Left lung (tissue), 10 donors: ENCODE data around the gene SEPTIN12. TPM values are rescaled to one million over a fixed set of nuclear protein-coding genes. Genes with fewer than 3 reads are reported as not detected.

ENCODE experiments used
- ATAC-seq: fragments of 200-7000 bp; cut with Tn5 transposase; one replicate; pipeline ENCODE4 v1.9.1; 2020; ENCODE audit warnings: moderate library complexity
- DNase-seq, 4 donors: peaks; one replicate each; pipeline ENCODE4 v3.0.0-alpha.2; 2013 to 2020
- H3K27ac ChIP-seq, 2 donors: fragments of 200-600 bp; sonication (generic) in 1 of 2; one replicate each; pipeline versions ENCODE4 v1.5.0 to v1.8.0; 2020 to 2021
- H3K27me3 ChIP-seq, 2 donors: fragments of 200-600 bp; sonication (generic) in 1 of 2; one replicate each; pipeline versions ENCODE4 v1.5.0 to v1.8.0; 2020 to 2021
- H3K36me3 ChIP-seq, 2 donors: fragments of 200-600 bp; sonication (generic) in 1 of 2; one replicate each; pipeline versions ENCODE4 v1.5.0 to v1.8.0; 2020 to 2021
- H3K4me1 ChIP-seq, 2 donors: fragments of 200-600 bp; one replicate each; pipeline ENCODE4 v1.8.0; 2021
- H3K4me3 ChIP-seq, 2 donors: fragments of 200-600 bp; sonication (generic) in 1 of 2; one replicate each; pipeline versions ENCODE4 v1.5.0 to v1.8.0; 2020 to 2021; ENCODE audit warnings: mild to moderate bottlenecking in 1 of 2
- H3K9me3 ChIP-seq, 2 donors: fragments of 200-600 bp; sonication (generic) in 1 of 2; one replicate each; pipeline versions ENCODE4 v1.5.0 to v1.8.0; 2020 to 2021
- CTCF ChIP-seq, 2 donors: fragments of 200-600 bp; sonication (generic) in 1 of 2; IDR thresholded peaks; one replicate each; pipeline versions ENCODE4 v1.5.0 to v1.8.0; 2021; ENCODE audit warnings: antibody characterized with exemption in 2 of 2
- intact Hi-C, 2 donors: fragments of 100-400 bp; cut with DNase I; formaldehyde crosslinking; loops; one replicate each; pipeline versions ENCODE4 v1.11.2 to v1.14.2; 2022
- polyA plus RNA-seq, 6 donors: library from polyadenylated mRNA; unstranded; fragments of 120-200 nt; gene quantifications; one replicate each; pipeline ENCODE4 v1.2.1, GENCODE V29; 2013; ENCODE audit not compliant: insufficient read length in 6 of 6
- total RNA-seq, 2 donors: library from RNA; stranded (reverse); fragmentation: NEBNext Ultra II Directional; extraction: Animal tissue kit (Norgen Biotek cat#: 25700); gene quantifications; one replicate each; pipeline ENCODE4 v1.2.1, GENCODE V29; 2021
- donor health status: DM: no; HTN: yes; CAD: no.
- donor health status: DM: no; HTN: no; CAD: no.

Gene SEPTIN12
- total and polyA plus RNA-seq, 8 donors, result 0.28 to 14.6 (median 0.65) TPM; not detected in 5

GRCh38 chr16:4790871-4791270 lies 2.7 kb upstream of the SEPTIN12 start:
- intact Hi-C loops, result no loop called here
- H3K4me3 ChIP-seq, result no peak overlapping the region
- H3K36me3 ChIP-seq, result peaks cover 0 to 5% of the 10 kb centered on the region in 2 donors
- no peaks in the 10 kb centered on the region for H3K27me3 ChIP-seq
- no peak for TF ChIP-seq CTCF (IDR thresholded peaks at IDR 0.05)
- H3K27ac ChIP-seq, result no peak overlapping the region
- H3K4me1 ChIP-seq, result no peaks in the 10 kb centered on the region
- H3K9me3 ChIP-seq, result no peaks in the 10 kb centered on the region
- ATAC-seq, result no peak
- no peak for DNase-seq

- peak in 1 of 4 donors; percentile 10 for DNase-seq
- Histone ChIP-seq H3K27me3 (no peaks in the 10 kb centered on the region), H3K27ac (no peak overlapping the region), H3K4me3 (no peak overlapping the region), H3K36me3 (no peaks in the 10 kb centered on the region), H3K9me3 (no peaks in the 10 kb centered on the region), H3K4me1 (no peaks in the 10 kb centered on the region)
- no peak for TF ChIP-seq CTCF (IDR thresholded peaks at IDR 0.05)
- intact Hi-C loops, result no loop called here
- no peak for ATAC-seq
These were observed 2.1 kb upstream of the SEPTIN12 start for GRCh38 chr16:4790261-4790660.

- DNase-seq, result peak in 1 of 4 donors; percentile 9
- Histone ChIP-seq H3K27me3 (no peaks in the 10 kb centered on the region), H3K36me3 (no peaks in the 10 kb centered on the region), H3K27ac (no peak overlapping the region), H3K9me3 (no peaks in the 10 kb centered on the region), H3K4me1 (no peaks in the 10 kb centered on the region), H3K4me3 (no peak overlapping the region)
- TF ChIP-seq CTCF (IDR thresholded peaks at IDR 0.05), result no peak
- ATAC-seq, result no peak
- intact Hi-C loops, result no loop called here
These were observed 765 bp upstream of the SEPTIN12 start for GRCh38 chr16:4788910-4789309.

- H3K36me3 ChIP-seq, result no peaks in the 10 kb centered on the region
- no peak overlapping the region for H3K27ac ChIP-seq
- no peaks in the 10 kb centered on the region for H3K27me3 ChIP-seq
- peak; percentile 62 for ATAC-seq
- DNase-seq, result peak in 1 of 4 donors; percentile 64
- intact Hi-C loops, result no loop called here
- H3K4me1 ChIP-seq, result no peaks in the 10 kb centered on the region
- no peak for TF ChIP-seq CTCF (IDR thresholded peaks at IDR 0.05)
- H3K9me3 ChIP-seq, result no peaks in the 10 kb centered on the region
- H3K4me3 ChIP-seq, result no peak overlapping the region
These were observed 344 bp upstream of the SEPTIN12 start for GRCh38 chr16:4788489-4788889.

- Histone ChIP-seq H3K4me1 (no peaks in the 10 kb centered on the region), H3K9me3 (no peaks in the 10 kb centered on the region), H3K27me3 (no peaks in the 10 kb centered on the region), H3K4me3 (no peak overlapping the region), H3K36me3 (no peaks in the 10 kb centered on the region), H3K27ac (no peak overlapping the region)
- intact Hi-C loops, result no loop called here
- no peak for DNase-seq
- TF ChIP-seq CTCF (IDR thresholded peaks at IDR 0.05), result no peak
- no peak for ATAC-seq
These were observed 1.1 kb downstream of the SEPTIN12 start for GRCh38 chr16:4787068-4787467.
